HepG2 (cell line): ENCODE results near the gene MYO5B. TPM values are rescaled to one million over a fixed set of nuclear protein-coding genes. Genes with fewer than 3 reads are reported as not detected.

Experiments used
- ATAC-seq: fragments of 200-7000 bp; cut with Tn5 transposase; 3 replicates; pipeline ENCODE4 v1.9.1; 2020; ENCODE audit warnings: mild to moderate bottlenecking, moderate library complexity
- BruUV-seq: library from RNA; stranded (reverse); fragments of 400-500 nt; replicated peaks from 2 replicates; lab custom pipeline; 2021; lab: Mats Ljungman, UMichigan
- CTCF ChIA-PET: fragments of 300-600 bp; formaldehyde crosslinking; extraction: SDS; loops from one replicate; lab custom pipeline; 2021; ENCODE audit warnings: low total read pairs, inconsistent platforms, low intra/inter-chr PET ratio; lab: Yijun Ruan, JAX
- POLR2A ChIA-PET: fragments of 350-600 bp; sonication (Branson Sonifier 250); formaldehyde crosslinking; loops from one replicate; lab custom pipeline; 2020; ENCODE audit warnings: antibody characterized with exemption, inconsistent platforms; lab: Yijun Ruan, JAX
- DNase-seq: peaks from one replicate; pipeline ENCODE4 v3.0.0-alpha.2; 2015; ENCODE audit warnings: low spot score
- FAIRE-seq: peaks from 3 replicates; lab custom pipeline; 2011; peaks lifted over from hg19 to GRCh38; lab: Jason Lieb, UNC
- H2AFZ ChIP-seq: one replicate; pipeline ENCODE4 v1.6.1; 2011; ENCODE audit warnings: low read length, inconsistent platforms
- H3K27ac ChIP-seq: fragments of 300-600 bp; 3 replicates; pipeline ENCODE4 v1.8.0; 2011; ENCODE audit warnings: mixed run types, mild to moderate bottlenecking, mixed read lengths, low read length, inconsistent platforms; ENCODE audit not compliant: insufficient read depth; ENCODE audit errors: extremely low read length
- H3K27me3 ChIP-seq, 2 experiments: fragments of 200-600 bp in 1 of 2; 2 replicates in 1 of 2; 3 replicates in 1 of 2; pipeline versions ENCODE4 v1.6.0 to v1.8.0; 2011; ENCODE audit warnings: low read length in 2 of 2, mild to moderate bottlenecking in 2 of 2, moderate library complexity in 2 of 2, inconsistent platforms in 1 of 2; ENCODE audit not compliant: insufficient read depth in 2 of 2, control insufficient read depth in 1 of 2
- H3K36me3 ChIP-seq, 2 experiments: fragments of 200-600 bp in 1 of 2; replicated peaks in 1 of 2; 2 replicates in 1 of 2; 3 replicates in 1 of 2; pipeline versions ENCODE4 v1.5.1 to v1.8.0; 2011; ENCODE audit warnings: low read length in 2 of 2, inconsistent platforms in 1 of 2; ENCODE audit not compliant: insufficient read depth in 2 of 2, control insufficient read depth in 1 of 2
- H3K4me1 ChIP-seq: 2 replicates; pipeline ENCODE4 v1.5.1; 2012; ENCODE audit warnings: low read length, inconsistent platforms; ENCODE audit not compliant: insufficient read depth
- H3K4me2 ChIP-seq: 2 replicates; pipeline ENCODE4 v1.6.0; 2011; ENCODE audit warnings: low read depth, low read length, inconsistent platforms
- H3K4me3 ChIP-seq, 3 experiments: fragments of 200-600 bp in 1 of 3; sonication (generic), shearing (Covaris generic) in 1 of 3; replicated peaks in 1 of 3; 2 replicates each; pipeline ENCODE4 v1.5.1; 2011 to 2016; ENCODE audit warnings: low read length in 3 of 3, inconsistent platforms in 2 of 3, low read depth in 2 of 3, mild to moderate bottlenecking in 2 of 3, control low read depth in 1 of 3, mixed read lengths in 1 of 3; ENCODE audit not compliant: insufficient read depth in 1 of 3
- H3K79me2 ChIP-seq: one replicate; pipeline ENCODE4 v1.6.1; 2011; ENCODE audit warnings: low read length, inconsistent platforms; ENCODE audit not compliant: insufficient read depth
- H3K9ac ChIP-seq: 2 replicates; pipeline ENCODE4 v1.6.0; 2011; ENCODE audit warnings: mild to moderate bottlenecking, low read depth, low read length, inconsistent platforms; ENCODE audit not compliant: insufficient read depth
- H3K9me3 ChIP-seq: 2 replicates; pipeline ENCODE4 v1.5.1; 2012; ENCODE audit warnings: mild to moderate bottlenecking, low read length
- H4K20me1 ChIP-seq: 2 replicates; pipeline ENCODE4 v1.6.0; 2011; ENCODE audit warnings: inconsistent platforms, mild to moderate bottlenecking, low read length, moderate library complexity; ENCODE audit not compliant: insufficient read depth
- AGO1 ChIP-seq: fragments of 200-400 bp; formaldehyde crosslinking; IDR thresholded peaks from 2 replicates; pipeline ENCODE4 v1.6.1; 2017; ENCODE audit warnings: mild to moderate bottlenecking, low read depth, low read length, moderate library complexity; ENCODE audit not compliant: poor library complexity, severe bottlenecking
- CBFB ChIP-seq: sonication (generic); formaldehyde crosslinking; IDR thresholded peaks from 2 replicates; pipeline ENCODE4 v1.4.0; 2020; ENCODE audit warnings: missing genetic modification reagents
- CC2D1A ChIP-seq: sonication (generic); formaldehyde crosslinking; IDR thresholded peaks from 2 replicates; pipeline ENCODE4 v1.8.1; 2023; ENCODE audit warnings: mild to moderate bottlenecking, missing genetic modification reagents
- CCAR2 ChIP-seq: fragments of 200-400 bp; formaldehyde crosslinking; optimal IDR thresholded peaks from 2 replicates; pipeline ENCODE3; 2018; ENCODE audit warnings: low read depth, mild to moderate bottlenecking, low read length, moderate library complexity
- KAT8 ChIP-seq: IDR thresholded peaks from 2 replicates; pipeline ENCODE4 v1.6.1; 2016; ENCODE audit warnings: missing genetic modification reagents, missing compliant biosample characterization
- MAX ChIP-seq: IDR thresholded peaks from 2 replicates; pipeline ENCODE4 v1.6.1; 2012; ENCODE audit warnings: inconsistent platforms
- MAZ ChIP-seq, 2 experiments: sonication (generic) in 1 of 2; formaldehyde crosslinking in 1 of 2; IDR thresholded peaks; 2 replicates each; pipeline versions ENCODE4 v1.5.0 to v1.6.1; 2012 to 2020; ENCODE audit warnings: low read depth in 2 of 2, mild to moderate bottlenecking in 2 of 2, borderline replicate concordance in 1 of 2, improper control_type of control experiment in 1 of 2, low read length in 1 of 2, missing genetic modification reagents in 1 of 2, moderate library complexity in 1 of 2
- MTF2 ChIP-seq: sonication (generic); formaldehyde crosslinking; IDR thresholded peaks from 2 replicates; pipeline ENCODE4 v1.5.0; 2020; ENCODE audit warnings: missing genetic modification reagents, borderline replicate concordance
- SIX4 ChIP-seq: sonication (generic); formaldehyde crosslinking; IDR thresholded peaks from 2 replicates; pipeline ENCODE4 v1.4.0; 2020; ENCODE audit warnings: missing genetic modification reagents
- SSRP1 ChIP-seq: IDR thresholded peaks from 2 replicates; pipeline ENCODE4 v1.6.1; 2016; ENCODE audit warnings: control low read depth
- ZHX2 ChIP-seq, 2 experiments: sonication (generic) in 1 of 2; formaldehyde crosslinking in 1 of 2; IDR thresholded peaks; 2 replicates each; pipeline versions ENCODE4 v1.6.1 to v1.9.0; 2014 to 2022; ENCODE audit warnings: antibody characterized with exemption in 1 of 2, borderline replicate concordance in 1 of 2, inconsistent platforms in 1 of 2, low read depth in 1 of 2, missing genetic modification reagents in 1 of 2
- ZNF235 ChIP-seq: sonication (generic); formaldehyde crosslinking; IDR thresholded peaks from 2 replicates; pipeline ENCODE4 v1.8.1; 2023; ENCODE audit warnings: mild to moderate bottlenecking, missing genetic modification reagents, borderline replicate concordance
- WGBS: methylation state at CpG from one replicate; pipeline ENCODE4 v1.1.6; 2017; ENCODE audit warnings: low lambda C conversion rate; 5-methylcytosine and 5-hydroxymethylcytosine counted together
- in situ Hi-C: cut with HindIII; loops from 2 replicates; pipeline ENCODE4 v1.10.0; 2017; ENCODE audit warnings: low pct_unique_long_range_greater_than_20kb; ENCODE audit not compliant: extremely low pct_ligation_motif_present
- intact Hi-C: fragments of 100-400 bp; cut with micrococcal nuclease; formaldehyde crosslinking; loops from one replicate; pipeline ENCODE4 v1.10.0; 2022; ENCODE audit not compliant: unreplicated experiment
- polyA plus RNA-seq, 8 experiments: library from polyadenylated mRNA; depleted of rRNA in 3 of 8; stranded (reverse) in 7 of 8; unstranded in 1 of 8; fragments of >200 nt; fragmentation: Illumina TruSeq in 4 of 8; extraction: Trizol in 4 of 8; gene quantifications; 2 replicates each; pipeline versions ENCODE4 v1.2.1 to v1.2.3, GENCODE V29; 2011 to 2016; ENCODE audit warnings: low read depth in 4 of 8, missing spikeins in 1 of 8, mixed read lengths in 1 of 8; ENCODE audit not compliant: insufficient read depth in 1 of 8
- total RNA-seq, 5 experiments: library from RNA; depleted of rRNA; stranded (reverse); fragments of >200 nt; fragmentation: Illumina TruSeq; extraction: Trizol; gene quantifications; 2 replicates each; pipeline ENCODE4 v1.2.3, GENCODE V29; 2016; ENCODE audit warnings: low read depth in 1 of 5

Gene MYO5B
- total and polyA plus RNA-seq, 2 of the 13 experiments (the other 11 are each of a cell fraction or from before 2014, with no cell fraction given): 13.1 to 24.0 TPM

DNA sequence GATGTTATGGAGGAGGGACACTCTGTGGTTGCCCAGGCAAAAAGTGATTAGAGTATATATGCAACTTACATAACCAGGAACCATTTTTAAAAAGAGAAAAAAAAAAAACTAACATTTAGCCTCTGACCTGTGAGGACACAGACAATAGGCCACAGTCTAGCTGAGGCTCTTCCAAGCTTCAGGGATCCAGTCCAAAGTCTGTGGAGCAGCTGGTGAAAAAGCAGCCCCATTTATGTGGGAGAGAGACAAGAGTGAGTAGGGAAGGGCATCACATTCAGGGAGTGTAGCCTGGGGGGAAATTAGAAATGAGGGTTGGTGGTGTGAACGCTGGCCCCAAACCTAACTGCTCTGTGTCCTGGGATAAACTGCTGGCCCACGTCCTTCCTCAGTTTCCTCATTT, 122.8 kb downstream of the MYO5B start (continued):
- TF ChIP-seq KAT8: 0 out of 2 replicates have a peak, but pooled peaks have one; percentile 43

DNA sequence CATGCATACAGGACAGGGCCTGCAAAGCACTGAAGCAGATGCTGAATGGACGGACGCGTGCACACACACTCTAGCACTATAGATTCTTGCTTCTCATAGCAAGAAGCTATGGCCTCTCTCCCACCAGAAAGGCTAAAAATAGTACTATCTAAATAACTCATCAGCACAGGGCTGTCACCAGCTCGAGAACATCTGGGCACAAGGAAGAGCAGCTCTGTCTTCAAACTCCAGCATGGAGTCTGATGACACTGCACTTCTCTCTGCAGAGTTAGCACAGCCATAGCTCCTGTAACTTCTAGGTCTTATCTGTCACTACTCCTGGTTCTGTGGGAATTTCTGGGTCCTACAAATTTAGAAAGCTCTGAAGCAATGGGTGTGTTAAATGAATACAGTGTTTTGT, 123.5 kb downstream of the MYO5B start:
- H3K4me3 ChIP-seq: no peak overlapping the region
- peak overlapping the region; percentile 56 for H3K27ac ChIP-seq
- WGBS: 86% methylated on average over 4 of the region's 4 CpGs
- no peak overlapping the region for H3K9ac ChIP-seq
- peak overlapping the region; percentile 53; the same call in 1 of the 2 replicates for H3K4me2 ChIP-seq
- peaks cover 5% of the 10 kb centered on the region for H3K79me2 ChIP-seq
- in situ Hi-C loops: no loop called here
- no TSS peak for BruUV-seq
- ATAC-seq (no peak), DNase-seq (no peak), FAIRE-seq (no peak)
- H2AFZ ChIP-seq: no peak overlapping the region
- ChIA-PET POLR2A (interaction anchor here (1.0 to 1.8 kb wide), 4 partner anchors 10 to 132 kb away, joined by 3 to 7 read pairs (median 4); no protein-coding TSS in a partner anchor), CTCF (no interaction called here)
- peaks cover 66% of the 10 kb centered on the region for H3K4me1 ChIP-seq
- no peaks in the 10 kb centered on the region for H3K27me3 ChIP-seq
- H4K20me1 ChIP-seq: no peaks in the 10 kb centered on the region
- intact Hi-C loops: no loop called here
- H3K36me3 ChIP-seq: no peaks in the 10 kb centered on the region
- TF ChIP-seq SIX4 (CRISPR knock-in tag) (no peak), AGO1 (no peak), MAX (no peak), CCAR2 (no peak), ZHX2 (IDR thresholded peaks at IDR 0.05; ENCODE audit: low read depth) (no peak), ZHX2 (CRISPR knock-in tag; IDR thresholded peaks at IDR 0.05; ENCODE audit: borderline replicate concordance) (no peak), SSRP1 (CRISPR knock-in tag) (no peak), MAZ (IDR thresholded peaks at IDR 0.05; ENCODE audit: borderline replicate concordance, low read depth, low read length) (no peak), MAZ (CRISPR knock-in tag; IDR thresholded peaks at IDR 0.05; ENCODE audit: low read depth) (no peak), ZNF235 (CRISPR knock-in tag) (no peak), MTF2 (no peak), CBFB (no peak), CC2D1A (CRISPR knock-in tag) (no peak)
- H3K9me3 ChIP-seq: no peaks in the 10 kb centered on the region
